ENCODE data around the gene PIEZO2. TPM values are rescaled to one million over a fixed set of nuclear protein-coding genes. Genes with fewer than 3 reads are reported as not detected.
"Not testable (repeated sequence)": the region's sequence is repeated elsewhere in the genome, so short reads cannot be mapped to it uniquely, and the experiment has no call there.

Gene PIEZO2
- total RNA-seq, 1 donor from 2014 or later = 256 TPM

DNA sequence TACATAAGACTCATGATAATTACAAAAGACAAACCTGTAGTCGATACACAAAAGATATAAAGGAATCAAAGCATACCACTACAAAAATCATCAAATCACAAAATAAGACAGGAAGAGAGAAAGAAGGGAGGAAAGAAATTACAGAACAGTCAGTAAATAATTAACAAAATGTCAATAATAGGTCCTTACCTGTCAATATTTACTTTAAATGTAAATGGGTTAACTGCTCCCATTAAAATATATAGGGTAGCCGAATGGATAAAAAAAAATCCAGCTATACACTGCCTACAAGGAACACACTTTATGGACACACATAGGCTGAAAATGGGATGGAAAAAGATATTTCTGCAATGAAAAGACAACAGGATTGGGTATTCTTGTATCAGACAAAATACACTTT lies 163.7 kb downstream of the PIEZO2 start:
- DNase-seq (ENCODE audit: low read depth in 2 of 2) = no peak

- DNase-seq (ENCODE audit: low read depth in 2 of 2) = peak in 1 of 2 donors; percentile 63
These were observed 170.0 kb downstream of the PIEZO2 start for GRCh38 chr18:10979411-10979810.

GRCh38 chr18:10977042-10977441 lies 172.3 kb downstream of the PIEZO2 start:
- no peak for DNase-seq (ENCODE audit: low read depth in 2 of 2)

DNA sequence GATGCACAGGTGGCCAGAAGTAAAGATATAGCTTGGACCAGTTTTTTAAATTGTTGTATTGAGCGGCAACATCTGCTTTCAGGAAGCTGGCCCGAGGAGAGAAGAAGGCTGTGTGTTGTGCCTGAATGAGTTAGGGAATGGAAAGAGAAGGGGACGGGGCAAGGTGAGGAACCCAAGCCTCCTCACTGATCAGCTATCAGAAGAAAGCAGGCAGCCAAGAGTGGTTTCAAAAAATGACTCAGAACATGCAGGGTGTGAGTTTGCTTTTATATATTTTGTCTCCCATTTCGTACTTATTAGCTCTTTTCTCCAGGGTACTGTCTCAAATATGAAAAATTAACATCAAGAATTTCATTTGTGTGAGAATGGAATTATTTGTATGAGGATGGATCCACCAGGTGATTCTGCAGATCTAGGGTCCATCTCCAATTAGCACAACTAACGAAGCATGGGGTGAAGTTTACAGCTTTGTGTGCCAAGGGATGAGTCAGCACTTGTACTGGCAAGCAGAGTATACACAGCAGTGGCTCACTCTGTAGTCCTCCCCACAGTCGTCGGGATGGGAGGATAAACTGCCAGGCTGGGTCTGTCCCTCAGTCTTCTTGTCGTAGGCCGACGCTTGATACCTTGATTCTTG lies 175.7 kb downstream of the PIEZO2 start:
- DNase-seq (ENCODE audit: low read depth in 2 of 2) = peak; percentile 11 to 55

GRCh38 chr18:10971717-10972116 lies 177.7 kb downstream of the PIEZO2 start:
- no peak for DNase-seq (ENCODE audit: low read depth in 2 of 2)

- DNase-seq (ENCODE audit: low read depth in 2 of 2) = no peak
These were observed 184.2 kb downstream of the PIEZO2 start for GRCh38 chr18:10965119-10965518.

DNA sequence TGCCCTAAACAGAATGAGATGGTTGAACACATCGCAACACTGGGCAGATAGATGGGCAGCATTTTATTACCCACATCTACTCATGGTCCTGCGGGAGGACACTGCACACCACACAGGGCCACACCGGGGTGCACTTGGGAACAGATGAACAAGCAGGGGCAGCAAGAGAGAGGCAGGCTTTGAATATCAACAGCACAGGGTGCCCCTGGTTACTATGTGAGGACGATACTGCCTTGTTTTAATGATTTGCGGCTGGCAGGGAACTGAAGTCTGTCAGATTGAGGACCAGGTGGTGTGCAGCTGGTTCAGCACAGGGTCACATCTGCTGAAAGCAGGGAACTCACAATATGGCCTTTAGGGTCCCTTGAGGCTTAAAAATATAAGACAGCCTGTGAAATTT lies 195.7 kb downstream of the PIEZO2 start:
- DNase-seq (ENCODE audit: low read depth in 2 of 2) = no peak

GRCh38 chr18:10951631-10952544 lies 197.5 kb downstream of the PIEZO2 start:
- DNase-seq (ENCODE audit: low read depth in 2 of 2) = no peak

GRCh38 chr18:10950876-10951630 lies 198.3 kb downstream of the PIEZO2 start:
- DNase-seq (ENCODE audit: low read depth in 2 of 2) = no peak

- no peak for DNase-seq (ENCODE audit: low read depth in 2 of 2)
These were observed 199.1 kb downstream of the PIEZO2 start for GRCh38 chr18:10950080-10950875.

- DNase-seq (ENCODE audit: low read depth in 2 of 2) = no peak
These were observed 199.7 kb downstream of the PIEZO2 start for GRCh38 chr18:10949655-10950054.

- DNase-seq (ENCODE audit: low read depth in 2 of 2) = no peak
These were observed 200.9 kb downstream of the PIEZO2 start for GRCh38 chr18:10948421-10948820.

DNA sequence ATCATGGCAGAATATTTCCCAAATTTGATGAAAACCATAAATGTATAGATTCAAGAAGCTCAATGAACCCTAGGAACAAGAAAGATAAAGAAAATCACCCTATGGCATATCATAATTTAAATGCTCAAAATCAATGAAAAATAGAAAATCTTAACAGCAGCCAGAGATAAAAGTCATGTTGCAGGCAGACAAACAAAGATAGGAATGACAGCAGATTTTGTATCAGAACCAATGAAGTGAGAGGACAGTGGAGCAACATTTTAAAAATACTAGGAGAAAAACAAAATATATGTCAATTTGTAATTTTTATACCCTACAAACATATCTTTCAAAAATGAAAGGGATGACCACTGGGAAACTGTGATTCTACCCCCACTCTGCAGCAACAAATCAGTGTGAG lies 203.3 kb downstream of the PIEZO2 start:
- DNase-seq (ENCODE audit: low read depth in 2 of 2) = no peak

DNA sequence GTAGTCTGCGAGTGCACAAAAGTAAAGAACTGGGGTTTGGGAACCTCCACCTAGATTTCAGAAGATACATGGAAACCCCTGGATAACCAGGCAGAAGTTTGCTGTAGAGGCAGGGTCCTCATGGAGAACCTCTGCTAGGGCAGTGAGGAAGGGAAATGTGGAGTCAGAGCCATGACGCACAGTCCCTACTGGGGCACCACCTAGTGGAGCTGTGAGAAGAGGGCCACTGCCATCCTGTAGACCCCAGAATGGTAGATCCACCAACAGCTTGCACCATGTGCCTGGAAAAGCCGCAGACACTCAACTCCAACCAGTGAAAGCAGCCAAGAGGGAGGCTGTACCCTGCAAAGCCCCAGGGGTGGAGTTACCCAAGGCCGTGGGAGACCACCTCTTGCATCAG lies 206.4 kb downstream of the PIEZO2 start:
- DNase-seq (ENCODE audit: low read depth in 2 of 2) = no peak

DNA sequence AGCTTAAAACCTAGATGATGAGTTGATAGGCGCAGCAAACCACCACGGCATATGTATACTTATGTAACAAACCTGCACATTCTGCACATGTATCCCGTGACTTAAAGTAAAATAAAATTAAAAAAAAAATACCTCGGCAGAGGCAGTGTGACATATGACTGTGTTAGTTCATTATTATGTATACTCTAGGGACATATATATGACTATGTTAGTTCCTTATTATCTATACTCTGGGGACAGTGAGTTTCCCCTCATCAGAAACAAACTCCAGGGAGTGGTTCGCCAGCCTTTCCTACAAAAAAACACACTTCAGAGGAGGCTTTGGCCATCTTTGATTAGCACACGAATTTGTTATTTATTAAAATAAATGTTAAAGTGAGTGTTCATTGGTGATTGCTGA lies 209.5 kb downstream of the PIEZO2 start:
- no peak for DNase-seq (ENCODE audit: low read depth in 2 of 2)

DNA sequence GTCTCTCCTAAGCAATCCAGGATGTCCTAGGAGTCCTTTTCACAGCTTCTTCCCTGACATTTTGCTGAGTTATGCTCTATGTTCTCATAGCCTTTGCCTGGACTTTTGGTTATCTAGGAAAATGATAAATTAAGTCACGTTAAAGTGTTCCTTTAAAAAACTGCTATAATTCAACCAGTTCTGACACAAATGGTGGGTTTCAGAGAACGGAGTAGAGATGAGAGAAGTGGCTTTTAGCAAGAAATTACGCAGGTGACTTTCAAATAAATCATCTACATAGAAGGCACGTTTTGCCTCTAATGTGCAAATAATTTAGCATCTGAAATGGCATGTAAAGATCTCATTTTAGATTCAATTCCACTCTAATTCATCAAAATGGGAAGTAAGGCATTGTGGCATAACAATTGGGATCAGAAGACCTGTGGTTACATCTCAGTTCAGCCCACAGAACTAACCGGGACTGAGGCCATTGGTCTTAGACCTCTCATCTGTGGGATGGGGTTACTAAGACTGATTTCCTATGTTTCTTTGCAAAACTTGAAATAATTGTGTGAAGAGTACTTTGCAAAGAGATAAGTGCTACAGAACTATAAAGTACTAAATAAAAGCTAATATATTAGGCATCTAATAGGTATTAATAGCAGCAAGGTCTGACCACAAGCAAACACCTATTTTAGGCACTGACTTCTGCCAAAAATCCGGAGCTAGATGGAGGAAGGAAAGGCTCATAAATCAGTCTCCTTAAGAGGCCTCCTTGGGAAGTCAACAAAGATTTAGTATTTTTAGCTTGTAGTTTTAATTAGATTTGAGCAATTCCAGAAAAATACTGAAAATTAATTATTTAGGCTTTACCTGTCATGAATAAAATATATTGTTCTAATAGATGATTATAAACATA lies 211.4 kb downstream of the PIEZO2 start:
- peak in 1 of 2 donors; percentile 22 for DNase-seq (ENCODE audit: low read depth in 2 of 2)

- DNase-seq (ENCODE audit: low read depth in 2 of 2) = peak in 1 of 2 donors; percentile 77
These were observed 213.0 kb downstream of the PIEZO2 start for GRCh38 chr18:10936176-10937053.

GRCh38 chr18:10935588-10935987 lies 213.8 kb downstream of the PIEZO2 start:
- DNase-seq (ENCODE audit: low read depth in 2 of 2) = no peak

DNA sequence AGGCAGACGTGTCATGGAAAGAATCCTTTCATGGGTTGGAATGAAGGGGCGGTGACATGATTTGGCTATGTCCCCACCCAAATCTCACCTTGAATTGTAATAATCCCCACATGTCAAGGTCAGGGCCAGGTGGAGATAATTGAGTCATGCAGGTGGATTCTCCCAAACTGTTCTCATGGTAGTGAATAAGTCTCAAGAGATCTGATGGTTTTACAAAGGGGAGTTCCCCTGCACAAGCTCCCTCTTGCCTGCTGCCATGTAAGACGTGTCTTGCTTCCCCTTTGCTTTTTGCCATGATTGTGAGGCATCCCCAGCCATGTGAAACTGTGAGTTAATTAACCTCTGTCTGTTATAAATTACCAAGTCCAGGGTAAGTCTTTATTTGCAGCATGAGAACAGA lies 215.7 kb downstream of the PIEZO2 start:
- not testable (repeated sequence) for DNase-seq (ENCODE audit: low read depth in 2 of 2)

Measured in lung microvascular endothelial cell (primary cell).